HCT116 (cell line): Measurements from ENCODE around the gene IL1R2. TPM values are rescaled to one million over a fixed set of nuclear protein-coding genes. Genes with fewer than 3 reads are reported as not detected.

Source experiments
- ATAC-seq: fragments of 200-7000 bp; cut with Tn5 transposase; 2 replicates; pipeline ENCODE4 v1.9.1; 2020; ENCODE audit warnings: mild to moderate bottlenecking, moderate library complexity
- BruUV-seq: library from RNA; stranded (reverse); fragments of 400-500 nt; replicated peaks from 2 replicates; lab custom pipeline; 2021; lab: Mats Ljungman, UMichigan
- CTCF ChIA-PET: fragments of 300-600 bp; sonication (Branson Sonifier 250); formaldehyde crosslinking; loops from one replicate; lab custom pipeline; 2021; ENCODE audit warnings: antibody characterized with exemption; lab: Charles Lee
- POLR2A ChIA-PET: fragments of 300-600, 350-600 bp; sonication (Branson Sonifier 250); formaldehyde crosslinking; loops from one replicate; lab custom pipeline; 2021; ENCODE audit warnings: antibody characterized with exemption; lab: Charles Lee
- RAD21 ChIA-PET, 2 experiments: fragments of 300-600 bp; sonication (Branson Sonifier 250); formaldehyde crosslinking; loops; one replicate each; lab custom pipeline; 2023; ENCODE audit warnings: low total read pairs in 2 of 2; ENCODE audit not compliant: uncharacterized antibody in 2 of 2, unreplicated experiment in 2 of 2, low non-redundant PET in 1 of 2; lab: Charles Lee
- DNase-seq: peaks from one replicate; pipeline ENCODE4 v3.0.0-alpha.2; 2010; ENCODE audit warnings: low read depth, low spot score
- H2AFZ ChIP-seq: fragments of 200-600 bp; shearing (Covaris generic), sonication (generic); 2 replicates; pipeline ENCODE4 v1.6.1; 2017; ENCODE audit warnings: low read depth, mixed run types, mixed read lengths, antibody characterized with exemption, low read length; ENCODE audit not compliant: poor library complexity, severe bottlenecking
- H3K27ac ChIP-seq: 2 replicates; pipeline ENCODE4 v1.5.1; 2012; ENCODE audit warnings: low read depth, low read length
- H3K27me3 ChIP-seq: fragments of 200-600 bp; sonication (generic); 2 replicates; pipeline ENCODE4 v1.6.1; 2016; ENCODE audit warnings: mixed run types, low read length, mixed read lengths; ENCODE audit not compliant: insufficient read depth
- H3K36me3 ChIP-seq, 2 experiments: fragments of 200-500 bp in 1 of 2; fragments of 200-600 bp in 1 of 2; sonication (Bioruptor generic) in 1 of 2; sonication (generic) in 1 of 2; 2 replicates each; pipeline versions ENCODE4 v1.5.1 to v1.6.1; 2014 to 2016; ENCODE audit warnings: low read length in 2 of 2, inconsistent platforms in 1 of 2, mixed read lengths in 1 of 2, mixed run types in 1 of 2; ENCODE audit not compliant: insufficient read depth in 2 of 2, control insufficient read depth in 1 of 2
- H3K4me1 ChIP-seq, 2 experiments: fragments of 200-600 bp in 1 of 2; sonication (generic) in 1 of 2; 2 replicates each; pipeline versions ENCODE4 v1.5.1 to v1.6.1; 2012 to 2017; ENCODE audit warnings: low read length in 2 of 2, inconsistent platforms in 1 of 2, mild to moderate bottlenecking in 1 of 2, mixed read lengths in 1 of 2, mixed run types in 1 of 2, moderate library complexity in 1 of 2; ENCODE audit not compliant: insufficient read depth in 2 of 2, control insufficient read depth in 1 of 2
- H3K4me2 ChIP-seq: fragments of 200-600 bp; sonication (generic); 2 replicates; pipeline ENCODE4 v1.6.1; 2017; ENCODE audit warnings: mixed run types, low read length, mixed read lengths
- H3K4me3 ChIP-seq, 2 experiments: fragments of 200-600 bp in 1 of 2; sonication (generic) in 1 of 2; replicated peaks in 1 of 2; 2 replicates each; pipeline ENCODE4 v1.5.1; 2011 to 2016; ENCODE audit warnings: low read length in 2 of 2, control low read depth in 1 of 2, low read depth in 1 of 2, mild to moderate bottlenecking in 1 of 2, mixed read lengths in 1 of 2, mixed run types in 1 of 2
- H3K79me2 ChIP-seq: fragments of 200-600 bp; sonication (generic); 2 replicates; pipeline ENCODE4 v1.6.1; 2017; ENCODE audit warnings: mild to moderate bottlenecking, mixed run types, low read length, moderate library complexity, mixed read lengths; ENCODE audit not compliant: insufficient read depth
- H3K9ac ChIP-seq: fragments of 200-600 bp; sonication (generic); 2 replicates; pipeline ENCODE4 v1.6.1; 2016; ENCODE audit warnings: low read length, mixed read lengths
- H3K9me2 ChIP-seq: fragments of 200-600 bp; sonication (generic), shearing (Covaris generic); 2 replicates; pipeline ENCODE4 v1.6.1; 2017; ENCODE audit warnings: mixed run types, mild to moderate bottlenecking, moderate library complexity; ENCODE audit not compliant: insufficient read depth
- H3K9me3 ChIP-seq, 2 experiments: fragments of 200-500 bp in 1 of 2; fragments of 200-600 bp in 1 of 2; sonication (Bioruptor generic) in 1 of 2; sonication (generic) in 1 of 2; 2 replicates each; pipeline ENCODE4 v1.6.1; 2014 to 2017; ENCODE audit warnings: low read length in 2 of 2, mixed read lengths in 2 of 2, inconsistent platforms in 1 of 2, low read depth in 1 of 2, mild to moderate bottlenecking in 1 of 2, mixed run types in 1 of 2, moderate library complexity in 1 of 2; ENCODE audit not compliant: control insufficient read depth in 1 of 2, insufficient read depth in 1 of 2
- H4K20me1 ChIP-seq: fragments of 200-600 bp; sonication (generic), shearing (Covaris generic); 2 replicates; pipeline ENCODE4 v1.6.1; 2017; ENCODE audit warnings: mixed run types, mild to moderate bottlenecking, moderate library complexity; ENCODE audit not compliant: insufficient read depth
- EZH2 ChIP-seq: fragments of 200-600 bp; sonication (generic); IDR thresholded peaks from 2 replicates; pipeline ENCODE4 v1.6.1; 2017; ENCODE audit warnings: antibody characterized with exemption, mixed run types
- POLR2A ChIP-seq: IDR thresholded peaks from 2 replicates; pipeline ENCODE4 v1.7.0; 2011; ENCODE audit warnings: borderline replicate concordance; ENCODE audit not compliant: insufficient read depth, insufficient read length; ENCODE audit errors: extremely low read depth
- SIN3A ChIP-seq: IDR thresholded peaks from 2 replicates; pipeline ENCODE4 v1.6.1; 2012; ENCODE audit warnings: low read depth
- TCF7L2 ChIP-seq: IDR thresholded peaks from 2 replicates; pipeline ENCODE4 v1.7.0; 2011; ENCODE audit warnings: borderline replicate concordance, inconsistent platforms; ENCODE audit not compliant: insufficient read depth, insufficient read length; ENCODE audit errors: extremely low read depth
- YY1 ChIP-seq: IDR thresholded peaks from 2 replicates; pipeline ENCODE4 v1.6.1; 2011; ENCODE audit warnings: low read length, low read depth, moderate library complexity, mild to moderate bottlenecking; ENCODE audit not compliant: insufficient replicate concordance; ENCODE audit errors: extremely low read depth
- intact Hi-C: fragments of 100-400 bp; cut with micrococcal nuclease; formaldehyde crosslinking; loops from 2 replicates; pipeline ENCODE4 v1.10.0; 2022
- total RNA-seq: library from RNA; stranded (reverse); gene quantifications from one replicate; pipeline ENCODE4 v1.2.1, GENCODE V29; 2021; ENCODE audit not compliant: unreplicated experiment
- TF ChIP-seq, protein P1 (sequence below): IDR thresholded peaks from 2 replicates; pipeline ENCODE4 v1.6.1; 2012; ENCODE audit warnings: low read depth
- TF ChIP-seq, protein P2 (sequence below): IDR thresholded peaks from 2 replicates; pipeline ENCODE4 v1.6.1; 2012
- TF ChIP-seq, protein P3 (sequence below): IDR thresholded peaks from 2 replicates; pipeline ENCODE4 v1.6.1; 2012

The IL1R2 gene
- total RNA-seq, 1 experiment from 2014 or later, result 0.52 TPM

DNA sequence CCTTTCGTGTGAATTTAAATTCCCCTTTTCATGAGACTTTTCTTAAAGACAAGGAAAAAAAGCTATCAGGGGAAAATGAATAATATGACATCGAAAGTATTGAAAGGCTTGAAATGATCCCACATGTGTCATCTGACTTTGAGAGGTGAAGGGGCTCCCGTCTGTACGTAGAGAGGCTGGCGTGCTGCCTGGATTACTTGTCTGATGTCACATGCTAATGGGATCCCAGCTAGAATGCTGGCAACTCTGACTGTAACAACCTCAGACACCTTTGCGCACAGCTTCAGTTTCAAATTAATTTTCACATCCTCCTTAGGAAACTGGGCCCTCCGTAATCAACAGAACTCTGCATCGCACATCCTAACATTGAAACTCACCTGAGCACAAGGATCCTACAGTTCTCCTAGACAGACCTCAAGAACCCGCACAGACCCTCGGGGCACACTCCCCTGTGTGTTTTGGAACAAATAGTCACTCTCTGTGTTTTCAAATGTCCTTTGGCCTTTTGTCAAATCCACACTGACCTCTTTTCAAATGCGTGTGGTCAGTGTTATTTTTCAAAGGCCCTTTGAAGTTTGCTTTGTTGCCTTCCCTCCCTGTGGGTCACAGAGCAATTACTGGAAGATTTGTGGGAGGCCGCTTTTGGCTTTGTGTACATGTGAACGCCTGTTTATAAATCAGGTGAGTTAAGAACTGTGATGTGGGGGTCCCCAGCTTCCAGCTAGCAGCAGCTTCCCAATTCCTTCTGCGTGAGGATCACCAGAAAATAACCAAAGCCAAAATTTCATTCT is 65.9 kb downstream of the IL1R2 start:
- no peaks in the 10 kb centered on the region for H4K20me1 ChIP-seq
- no peak overlapping the region for H3K27ac ChIP-seq
- no peaks in the 10 kb centered on the region for H3K36me3 ChIP-seq
- ChIA-PET CTCF (interaction anchor here (1.0 to 1.1 kb wide), 2 partner anchors 37 to 183 kb away, joined by 3 read pairs; no protein-coding TSS in a partner anchor), POLR2A (no interaction called here), RAD21 (no interaction called here)
- H3K4me3 ChIP-seq, result no peak overlapping the region
- TF ChIP-seq POLR2A, result no peak
- TF ChIP-seq, protein P1, sequence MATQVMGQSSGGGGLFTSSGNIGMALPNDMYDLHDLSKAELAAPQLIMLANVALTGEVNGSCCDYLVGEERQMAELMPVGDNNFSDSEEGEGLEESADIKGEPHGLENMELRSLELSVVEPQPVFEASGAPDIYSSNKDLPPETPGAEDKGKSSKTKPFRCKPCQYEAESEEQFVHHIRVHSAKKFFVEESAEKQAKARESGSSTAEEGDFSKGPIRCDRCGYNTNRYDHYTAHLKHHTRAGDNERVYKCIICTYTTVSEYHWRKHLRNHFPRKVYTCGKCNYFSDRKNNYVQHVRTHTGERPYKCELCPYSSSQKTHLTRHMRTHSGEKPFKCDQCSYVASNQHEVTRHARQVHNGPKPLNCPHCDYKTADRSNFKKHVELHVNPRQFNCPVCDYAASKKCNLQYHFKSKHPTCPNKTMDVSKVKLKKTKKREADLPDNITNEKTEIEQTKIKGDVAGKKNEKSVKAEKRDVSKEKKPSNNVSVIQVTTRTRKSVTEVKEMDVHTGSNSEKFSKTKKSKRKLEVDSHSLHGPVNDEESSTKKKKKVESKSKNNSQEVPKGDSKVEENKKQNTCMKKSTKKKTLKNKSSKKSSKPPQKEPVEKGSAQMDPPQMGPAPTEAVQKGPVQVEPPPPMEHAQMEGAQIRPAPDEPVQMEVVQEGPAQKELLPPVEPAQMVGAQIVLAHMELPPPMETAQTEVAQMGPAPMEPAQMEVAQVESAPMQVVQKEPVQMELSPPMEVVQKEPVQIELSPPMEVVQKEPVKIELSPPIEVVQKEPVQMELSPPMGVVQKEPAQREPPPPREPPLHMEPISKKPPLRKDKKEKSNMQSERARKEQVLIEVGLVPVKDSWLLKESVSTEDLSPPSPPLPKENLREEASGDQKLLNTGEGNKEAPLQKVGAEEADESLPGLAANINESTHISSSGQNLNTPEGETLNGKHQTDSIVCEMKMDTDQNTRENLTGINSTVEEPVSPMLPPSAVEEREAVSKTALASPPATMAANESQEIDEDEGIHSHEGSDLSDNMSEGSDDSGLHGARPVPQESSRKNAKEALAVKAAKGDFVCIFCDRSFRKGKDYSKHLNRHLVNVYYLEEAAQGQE, result no peak
- no peak for TF ChIP-seq TCF7L2
- TF ChIP-seq YY1, result no peak
- TF ChIP-seq, protein P2, sequence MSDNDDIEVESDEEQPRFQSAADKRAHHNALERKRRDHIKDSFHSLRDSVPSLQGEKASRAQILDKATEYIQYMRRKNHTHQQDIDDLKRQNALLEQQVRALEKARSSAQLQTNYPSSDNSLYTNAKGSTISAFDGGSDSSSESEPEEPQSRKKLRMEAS, result no peak
- TF ChIP-seq, protein P3, sequence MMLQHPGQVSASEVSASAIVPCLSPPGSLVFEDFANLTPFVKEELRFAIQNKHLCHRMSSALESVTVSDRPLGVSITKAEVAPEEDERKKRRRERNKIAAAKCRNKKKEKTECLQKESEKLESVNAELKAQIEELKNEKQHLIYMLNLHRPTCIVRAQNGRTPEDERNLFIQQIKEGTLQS, result no peak
- TF ChIP-seq SIN3A, result no peak
- TF ChIP-seq EZH2, result no peak
- H2AFZ ChIP-seq, result no peak overlapping the region
- DNase-seq, result no peak
- no peaks in the 10 kb centered on the region for H3K27me3 ChIP-seq
- H3K79me2 ChIP-seq, result no peaks in the 10 kb centered on the region
- no peak for ATAC-seq
- H3K9ac ChIP-seq, result no peak overlapping the region
- BruUV-seq, result no TSS peak
- no peak overlapping the region for H3K4me2 ChIP-seq
- no peaks in the 10 kb centered on the region for H3K9me2 ChIP-seq
- no peaks in the 10 kb centered on the region for H3K9me3 ChIP-seq
- intact Hi-C loops, result no loop called here
- no peaks in the 10 kb centered on the region; a peak in 1 of 4 replicates for H3K4me1 ChIP-seq
